ENCODE results near the gene SH2D3C. TPM values are rescaled to one million over a fixed set of nuclear protein-coding genes. Genes with fewer than 3 reads are reported as not detected.

SH2D3C gene
- total and polyA plus RNA-seq, 2 of the 4 experiments (the other 2 are of a cell fraction) = under 0.01 to 0.24 TPM

DNA sequence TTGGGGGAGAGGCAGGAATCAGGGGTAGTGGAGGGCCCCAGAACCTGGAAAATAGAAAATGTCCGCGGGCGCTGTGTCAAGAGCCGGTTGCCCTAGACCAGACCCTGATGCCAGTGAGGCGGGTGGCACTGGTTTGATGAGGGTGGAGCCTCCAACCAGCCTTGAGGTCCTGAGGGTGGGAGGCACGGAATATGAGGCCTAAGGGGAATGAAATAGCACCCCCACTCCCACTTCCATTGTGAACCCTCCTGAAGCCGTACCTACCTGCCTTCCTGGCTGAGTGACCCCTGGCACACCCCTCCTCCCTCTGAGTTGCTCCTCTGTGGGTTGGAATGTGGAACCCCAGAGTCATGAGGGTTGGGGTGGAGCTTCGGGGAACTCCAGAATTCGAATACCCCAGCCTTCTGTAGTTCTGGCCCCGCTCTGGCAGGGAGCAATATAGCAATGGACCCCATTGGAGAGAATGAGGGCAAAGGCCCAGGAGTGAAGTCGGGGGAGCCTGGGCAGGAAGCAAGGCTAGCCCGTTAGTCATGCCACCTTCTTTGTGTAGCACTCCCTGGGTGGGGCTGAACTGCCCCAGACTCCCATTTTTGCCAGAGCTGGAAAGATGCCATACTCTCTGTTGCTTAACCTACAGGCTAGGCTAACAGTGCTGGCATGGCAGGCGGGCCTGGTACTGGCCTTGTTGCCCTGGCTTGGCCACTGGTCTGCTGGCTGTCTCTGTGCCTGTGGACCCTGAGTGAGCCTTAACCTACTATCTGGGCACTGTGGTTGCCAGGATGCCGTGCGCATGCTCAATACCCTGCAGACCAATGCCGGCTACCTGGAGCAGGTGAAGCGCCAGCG is 25.3 kb upstream of the SH2D3C start:
- intact Hi-C loops (cut with micrococcal nuclease) = loop anchor here (5.0 kb wide), 2 partner anchors 49 to 114 kb away; partner anchors contain the start of genes ENG and ST6GALNAC4
- Histone ChIP-seq H3K79me1 (ENCODE audit: low read depth in 1 of 2, low read length in 2 of 2) (peaks cover 27 to 49% of the 10 kb centered on the region in 2 experiments), H3K4me1 (ENCODE audit: control insufficient read depth, insufficient read depth, low read length) (peaks cover 15% of the 10 kb centered on the region), H3K23ac (ENCODE audit: low read depth, low read length) (peak overlapping the region; percentile 93), H3K4ac (ENCODE audit: low read depth, low read length) (peak overlapping the region; percentile 98), H4K20me1 (ENCODE audit: insufficient read depth, low read length) (no peaks in the 10 kb centered on the region; the same call in 1 of the 2 replicates), H3K56ac (ENCODE audit: extremely low read depth, insufficient read depth, low read length) (peak overlapping the region; percentile 94), H4K91ac (ENCODE audit: insufficient read depth, low read depth, low read length) (peak overlapping the region; percentile 84), H3K4me3 (ENCODE audit: insufficient read depth, low read depth, low read length) (peak overlapping the region; percentile 71), H2AK9ac (replicated peaks; ENCODE audit: low read depth, low read length, poor library complexity) (peak overlapping the region; percentile 99), H3K14ac (replicated peaks; ENCODE audit: low read depth, low read length) (peak overlapping the region; percentile 98), H3K18ac (ENCODE audit: low read depth, low read length) (peak overlapping the region; percentile 45), H2BK120ac (ENCODE audit: low read depth, low read length) (peak overlapping the region; percentile 62), H2BK20ac (ENCODE audit: low read depth, low read length) (no peak overlapping the region), H4K8ac (ENCODE audit: low read depth in 2 of 2, low read length in 2 of 2) (peak overlapping the region; percentile 84 to 98), H4K5ac (ENCODE audit: low read depth, low read length) (peak overlapping the region; percentile 64), H3K4me2 (ENCODE audit: low read depth, low read length) (peak overlapping the region; percentile 93), H2AK5ac (ENCODE audit: low read depth, low read length) (peak overlapping the region; percentile 96), H3K36me3 (ENCODE audit: control insufficient read depth, insufficient read depth, low read length) (peaks cover 26% of the 10 kb centered on the region), H2AFZ (replicated peaks; ENCODE audit: low read length, poor library complexity) (peak overlapping the region; percentile 100), H3K27me3 (ENCODE audit: control insufficient read depth, insufficient read depth, low read length) (no peaks in the 10 kb centered on the region), H2BK15ac (ENCODE audit: low read depth, low read length) (peak overlapping the region; percentile 49; the same call in 1 of the 3 replicates), H3K9ac (ENCODE audit: low read depth, low read length) (peak overlapping the region; percentile 94), H3K27ac (ENCODE audit: insufficient read depth, low read length) (peak overlapping the region; percentile 79), H3K9me1 (ENCODE audit: insufficient read depth, low read length) (peaks cover 15% of the 10 kb centered on the region; the same call in 1 of the 2 replicates), H2BK5ac (ENCODE audit: low read depth, low read length, poor library complexity, severe bottlenecking) (peak overlapping the region; percentile 65), H3K9me3 (ENCODE audit: control insufficient read depth, insufficient read depth, low read length) (no peaks in the 10 kb centered on the region)
- ChIA-PET POLR2A (ENCODE audit: unreplicated experiment) (interaction anchor here (1.5 kb wide), 1 partner anchor 11 kb away, joined by 15 read pairs; no protein-coding TSS in a partner anchor), CTCF (no interaction called here)
- 67% methylated on average over 5 of the region's 18 CpGs; no CpG with 5 or more reads in 1 of the 2 experiments for WGBS, 2 experiments (ENCODE audit: extremely low coverage in 2 of 2, insufficient read length in 1 of 2)
- no peak for DNase-seq
- no TSS peak for BruUV-seq (replicated peaks)
- dilution Hi-C loops (cut with HindIII; ENCODE audit: low sequenced_read_pairs, unreplicated experiment) = no loop called here
- in situ Hi-C loops (cut with MboI; ENCODE audit: low sequenced_read_pairs) = no loop called here
- peak; percentile 19 for ATAC-seq (ENCODE audit: low read depth)
- TF ChIP-seq CEBPB (IDR thresholded peaks at IDR 0.05; ENCODE audit: low read depth, low read length) (peak; percentile 44; the same call in 1 of the 2 replicates), RAD21 (IDR thresholded peaks at IDR 0.05; ENCODE audit: low read length) (no peak)

Measured in IMR-90 (cell line).